Muscle layer of duodenum (tissue), 2 donors: ENCODE measurements around the gene ENTPD3.

Source experiments
- H3K27ac ChIP-seq: one replicate; pipeline ENCODE4 v1.7.0; 2013; ENCODE audit warnings: mild to moderate bottlenecking, low read length
- H3K27me3 ChIP-seq: one replicate; pipeline ENCODE4 v1.7.0; 2013; ENCODE audit warnings: low read depth, mild to moderate bottlenecking, control low read depth, low read length
- H3K36me3 ChIP-seq, 2 donors: one replicate each; pipeline ENCODE4 v1.7.0; 2013; ENCODE audit warnings: low read length in 2 of 2, control low read depth in 1 of 2, mild to moderate bottlenecking in 1 of 2; ENCODE audit not compliant: insufficient read depth in 2 of 2, control insufficient read depth in 1 of 2
- H3K4me1 ChIP-seq, 2 donors: one replicate each; pipeline ENCODE4 v1.7.0; 2013; ENCODE audit warnings: low read length in 2 of 2, mild to moderate bottlenecking in 2 of 2, control low read depth in 1 of 2, moderate library complexity in 1 of 2; ENCODE audit not compliant: insufficient read depth in 2 of 2, control insufficient read depth in 1 of 2
- H3K4me3 ChIP-seq, 2 donors: one replicate each; pipeline ENCODE4 v1.7.0; 2013; ENCODE audit warnings: low read length in 2 of 2, low read depth in 1 of 2, mild to moderate bottlenecking in 1 of 2
- H3K9me3 ChIP-seq, 2 donors: one replicate each; pipeline ENCODE4 v1.7.0; 2013; ENCODE audit warnings: low read length in 2 of 2, control low read depth in 1 of 2, mild to moderate bottlenecking in 1 of 2; ENCODE audit not compliant: control insufficient read depth in 1 of 2
- donor health status: healthy.

The ENTPD3 gene

GRCh38 chr3:40377822-40378221, 9.2 kb upstream of the ENTPD3 start:
- H3K4me1 ChIP-seq, result no peaks in the 10 kb centered on the region
- H3K4me3 ChIP-seq, result no peak overlapping the region
- H3K27ac ChIP-seq, result no peak overlapping the region
- peaks cover 0 to 5% of the 10 kb centered on the region in 2 donors for H3K9me3 ChIP-seq
- H3K36me3 ChIP-seq, result no peaks in the 10 kb centered on the region
- H3K27me3 ChIP-seq, result no peaks in the 10 kb centered on the region

DNA sequence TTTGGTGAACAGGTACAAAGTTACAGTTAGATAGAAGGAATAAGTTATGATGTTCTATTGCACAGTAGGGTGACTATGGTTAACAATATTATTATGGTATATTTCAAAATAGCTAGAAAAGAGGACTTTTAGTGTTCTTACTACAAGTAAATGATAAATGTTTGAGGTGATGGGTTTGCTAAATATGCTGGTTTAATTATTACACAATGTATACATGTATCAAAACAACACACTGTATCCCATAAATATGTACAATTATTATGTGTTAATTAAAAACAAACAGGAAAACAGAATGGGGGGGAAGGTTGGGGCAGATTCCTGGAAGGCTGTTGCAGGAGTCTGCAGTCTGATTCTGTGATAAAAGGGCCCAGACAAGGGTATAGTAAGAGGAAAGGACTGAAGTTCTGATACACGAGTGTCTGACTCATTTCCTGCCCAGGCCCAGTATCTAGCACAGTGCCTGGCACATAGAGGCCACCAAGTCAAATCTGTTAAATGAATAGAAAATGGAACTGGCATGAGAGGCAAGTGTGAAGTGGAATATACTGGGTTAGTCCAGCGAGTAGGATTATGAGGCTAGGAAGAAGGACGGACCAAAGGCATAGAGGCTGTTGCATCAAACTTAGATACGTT, 7.2 kb upstream of the ENTPD3 start:
- H3K4me1 ChIP-seq, result no peaks in the 10 kb centered on the region
- no peaks in the 10 kb centered on the region for H3K27me3 ChIP-seq
- H3K27ac ChIP-seq, result no peak overlapping the region
- no peaks in the 10 kb centered on the region for H3K36me3 ChIP-seq
- H3K9me3 ChIP-seq, result peaks cover 0 to 5% of the 10 kb centered on the region in 2 donors
- H3K4me3 ChIP-seq, result no peak overlapping the region

- H3K9me3 ChIP-seq, result peaks cover 0 to 5% of the 10 kb centered on the region in 2 donors
- no peaks in the 10 kb centered on the region for H3K27me3 ChIP-seq
- H3K4me1 ChIP-seq, result no peaks in the 10 kb centered on the region
- H3K36me3 ChIP-seq, result no peaks in the 10 kb centered on the region
- H3K27ac ChIP-seq, result no peak overlapping the region
- H3K4me3 ChIP-seq, result no peak overlapping the region
These were observed 4.9 kb upstream of the ENTPD3 start for GRCh38 chr3:40381904-40382616.

GRCh38 chr3:40382617-40382979, 4.4 kb upstream of the ENTPD3 start:
- no peaks in the 10 kb centered on the region for H3K27me3 ChIP-seq
- no peak overlapping the region for H3K27ac ChIP-seq
- no peaks in the 10 kb centered on the region for H3K36me3 ChIP-seq
- H3K4me1 ChIP-seq, result no peaks in the 10 kb centered on the region
- peaks cover 0 to 5% of the 10 kb centered on the region in 2 donors for H3K9me3 ChIP-seq
- no peak overlapping the region for H3K4me3 ChIP-seq

GRCh38 chr3:40386213-40386612, 771 bp upstream of the ENTPD3 start:
- Histone ChIP-seq H3K27me3 (no peaks in the 10 kb centered on the region), H3K9me3 (no peaks in the 10 kb centered on the region), H3K4me3 (no peak overlapping the region), H3K36me3 (no peaks in the 10 kb centered on the region), H3K4me1 (no peaks in the 10 kb centered on the region), H3K27ac (no peak overlapping the region)

DNA sequence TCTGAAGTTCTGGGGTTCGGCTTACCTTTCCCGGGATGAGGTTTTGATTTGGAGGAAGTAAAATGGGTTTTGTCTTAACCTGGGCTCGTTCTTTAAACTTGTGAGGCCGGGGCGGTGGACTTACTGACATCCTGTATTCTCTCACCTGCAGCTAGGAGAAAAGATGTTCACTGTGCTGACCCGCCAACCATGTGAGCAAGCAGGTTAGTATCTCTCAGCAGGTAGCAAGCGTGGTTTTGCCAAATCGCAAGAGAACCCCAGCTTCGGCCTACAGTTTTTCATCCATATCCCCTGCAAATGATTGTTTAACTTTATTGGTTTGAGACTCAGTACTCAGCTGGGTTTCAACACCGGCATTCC, 891 bp downstream of the ENTPD3 start:
- Histone ChIP-seq H3K9me3 (no peaks in the 10 kb centered on the region), H3K4me3 (no peak overlapping the region), H3K4me1 (no peaks in the 10 kb centered on the region), H3K36me3 (peaks cover 0 to 9% of the 10 kb centered on the region in 2 donors), H3K27ac (no peak overlapping the region), H3K27me3 (no peaks in the 10 kb centered on the region)

DNA sequence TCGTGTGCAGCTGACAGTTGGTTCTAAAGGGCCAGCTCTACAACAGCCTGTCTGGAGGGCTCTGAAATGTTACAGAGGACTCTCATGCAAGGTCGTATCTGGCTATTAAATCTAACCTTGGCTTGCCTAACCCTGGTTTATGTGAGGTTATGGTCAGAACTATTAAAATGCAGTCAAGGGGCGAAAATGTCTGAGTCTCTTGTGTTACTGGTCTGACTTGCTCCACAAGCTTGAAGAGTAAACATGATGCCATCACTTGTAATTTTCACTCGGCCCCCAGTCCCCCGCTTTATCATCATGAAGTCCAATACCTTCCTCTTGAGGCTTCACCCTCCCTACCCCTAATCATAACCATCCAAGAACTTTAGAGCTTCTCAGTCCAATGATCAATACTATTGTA, 9.4 kb downstream of the ENTPD3 start:
- no peaks in the 10 kb centered on the region for H3K4me1 ChIP-seq
- no peaks in the 10 kb centered on the region for H3K9me3 ChIP-seq
- no peak overlapping the region for H3K27ac ChIP-seq
- peaks cover 0 to 9% of the 10 kb centered on the region in 2 donors for H3K36me3 ChIP-seq
- H3K4me3 ChIP-seq, result no peak overlapping the region
- H3K27me3 ChIP-seq, result no peaks in the 10 kb centered on the region

GRCh38 chr3:40397129-40397528, 10.1 kb downstream of the ENTPD3 start:
- peaks cover 0 to 2% of the 10 kb centered on the region in 2 donors for H3K36me3 ChIP-seq
- H3K9me3 ChIP-seq, result no peaks in the 10 kb centered on the region
- H3K27me3 ChIP-seq, result no peaks in the 10 kb centered on the region
- no peak overlapping the region for H3K27ac ChIP-seq
- H3K4me3 ChIP-seq, result no peak overlapping the region
- H3K4me1 ChIP-seq, result no peaks in the 10 kb centered on the region

DNA sequence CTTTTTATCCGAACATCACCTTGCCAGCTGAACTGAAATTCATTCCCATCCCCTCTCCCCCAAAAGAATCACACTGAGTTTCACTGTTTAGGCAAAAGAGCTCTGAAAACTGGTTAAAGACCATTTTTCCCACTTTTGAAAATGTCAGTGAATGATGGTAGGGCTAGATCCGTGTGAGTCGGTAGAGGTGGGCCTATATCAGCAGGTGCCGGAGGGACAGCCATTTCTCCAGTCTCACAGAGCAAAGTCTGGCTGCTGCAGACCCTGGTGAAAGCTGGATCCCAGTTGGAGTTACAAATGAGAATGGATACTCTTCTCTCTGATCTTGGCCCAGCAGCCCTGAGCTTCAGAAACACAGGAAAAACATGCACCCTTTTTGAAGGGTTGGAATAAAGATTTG, 10.9 kb downstream of the ENTPD3 start:
- no peaks in the 10 kb centered on the region for H3K27me3 ChIP-seq
- no peak overlapping the region for H3K4me3 ChIP-seq
- no peaks in the 10 kb centered on the region for H3K4me1 ChIP-seq
- H3K36me3 ChIP-seq, result no peaks in the 10 kb centered on the region
- no peaks in the 10 kb centered on the region for H3K9me3 ChIP-seq
- no peak overlapping the region for H3K27ac ChIP-seq

GRCh38 chr3:40398346-40398745, 11.4 kb downstream of the ENTPD3 start:
- Histone ChIP-seq H3K4me1 (no peaks in the 10 kb centered on the region), H3K27me3 (no peaks in the 10 kb centered on the region), H3K9me3 (no peaks in the 10 kb centered on the region), H3K4me3 (no peak overlapping the region), H3K36me3 (no peaks in the 10 kb centered on the region), H3K27ac (no peak overlapping the region)

DNA sequence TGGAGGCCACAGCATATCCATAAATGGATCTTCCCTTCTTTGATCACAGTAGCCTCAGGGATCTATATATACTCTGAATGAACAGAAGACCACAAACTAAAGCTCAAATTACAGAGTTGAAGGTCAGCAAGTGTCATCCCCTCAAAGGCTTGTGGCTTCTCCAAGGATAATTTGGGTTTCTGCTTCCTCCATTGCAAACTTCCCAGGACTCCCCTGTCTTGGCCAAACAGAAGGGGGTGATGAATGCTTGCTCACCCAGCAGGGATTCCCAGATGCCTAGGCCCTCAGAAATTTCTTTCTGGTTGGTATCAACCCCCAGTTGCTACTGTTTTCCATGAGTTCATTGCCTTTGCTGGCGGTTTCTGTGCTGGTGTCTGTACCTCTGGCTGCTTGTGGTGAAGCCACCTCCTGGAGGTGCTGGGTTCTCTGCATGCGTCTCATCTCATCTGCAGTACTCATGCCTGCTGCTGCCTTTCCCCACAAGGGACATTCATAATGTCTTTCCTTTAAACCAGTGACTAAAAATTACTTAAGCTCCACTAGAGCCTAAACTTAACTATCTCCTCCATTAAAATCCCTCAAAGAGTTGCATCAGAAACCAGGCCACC, 17.7 kb downstream of the ENTPD3 start:
- Histone ChIP-seq H3K36me3 (no peaks in the 10 kb centered on the region), H3K27me3 (no peaks in the 10 kb centered on the region), H3K27ac (no peak overlapping the region), H3K4me3 (no peak overlapping the region), H3K4me1 (no peaks in the 10 kb centered on the region), H3K9me3 (no peaks in the 10 kb centered on the region)
